Measurements from ENCODE around the gene STS.

The STS gene

GRCh38 chrX:7109838-7110793, 37.4 kb upstream of the STS start:
- H3K9ac ChIP-seq (ENCODE audit: low read depth, low read length): peak overlapping the region; percentile 77
- no peak overlapping the region for H2AFZ ChIP-seq (ENCODE audit: low read depth, low read length)
- peaks cover 74% of the 10 kb centered on the region for H3K4me1 ChIP-seq (ENCODE audit: insufficient read depth, low read length)
- peak overlapping the region in 1 of 2 experiments; percentile 37; a peak in 1 of 4 replicates for H3K4me3 ChIP-seq (ENCODE audit: low read depth in 1 of 2, low read length in 2 of 2)
- peak overlapping the region; percentile 56 for H3K4me2 ChIP-seq (ENCODE audit: insufficient read depth, low read length)
- H3K36me3 ChIP-seq (ENCODE audit: insufficient read depth, low read length): peaks cover 38% of the 10 kb centered on the region
- TF ChIP-seq CTCF (IDR thresholded peaks at IDR 0.05; ENCODE audit: borderline replicate concordance, extremely low read depth, low read length, poor library complexity, severe bottlenecking): no peak
- TF ChIP-seq EZH2 (IDR thresholded peaks at IDR 0.05; ENCODE audit: borderline replicate concordance, low read depth, low read length, severe bottlenecking): no peak
- peak; percentile 73 for ATAC-seq (ENCODE audit: insufficient read depth, low read depth)
- DNase-seq: peak; percentile 79
- peak overlapping the region; percentile 95 for H3K27ac ChIP-seq (ENCODE audit: low read length)
- no peaks in the 10 kb centered on the region for H3K27me3 ChIP-seq (ENCODE audit: insufficient read depth, low read length, poor library complexity)
- H4K20me1 ChIP-seq (ENCODE audit: insufficient read depth, low read length): no peaks in the 10 kb centered on the region
- H3K79me2 ChIP-seq (ENCODE audit: insufficient read depth, low read length): peaks cover 90% of the 10 kb centered on the region
- no peaks in the 10 kb centered on the region for H3K9me3 ChIP-seq (ENCODE audit: insufficient read depth, low read length, severe bottlenecking)

GRCh38 chrX:7110821-7111276, 36.7 kb upstream of the STS start:
- ATAC-seq (ENCODE audit: insufficient read depth, low read depth) (peak; percentile 72), DNase-seq (peak; percentile 82)
- no peak overlapping the region for H2AFZ ChIP-seq (ENCODE audit: low read depth, low read length)
- peak overlapping the region; percentile 50 for H3K4me2 ChIP-seq (ENCODE audit: insufficient read depth, low read length)
- no peaks in the 10 kb centered on the region for H3K9me3 ChIP-seq (ENCODE audit: insufficient read depth, low read length, severe bottlenecking)
- H3K36me3 ChIP-seq (ENCODE audit: insufficient read depth, low read length): peaks cover 32% of the 10 kb centered on the region
- no peaks in the 10 kb centered on the region for H3K27me3 ChIP-seq (ENCODE audit: insufficient read depth, low read length, poor library complexity)
- peak overlapping the region in 1 of 2 experiments; percentile 33; a peak in 2 of 4 replicates for H3K4me3 ChIP-seq (ENCODE audit: low read depth in 1 of 2, low read length in 2 of 2)
- H3K9ac ChIP-seq (ENCODE audit: low read depth, low read length): peak overlapping the region; percentile 77
- no peaks in the 10 kb centered on the region for H4K20me1 ChIP-seq (ENCODE audit: insufficient read depth, low read length)
- H3K4me1 ChIP-seq (ENCODE audit: insufficient read depth, low read length): peaks cover 81% of the 10 kb centered on the region
- peak overlapping the region; percentile 95 for H3K27ac ChIP-seq (ENCODE audit: low read length)
- H3K79me2 ChIP-seq (ENCODE audit: insufficient read depth, low read length): peaks cover 91% of the 10 kb centered on the region
- TF ChIP-seq EZH2 (IDR thresholded peaks at IDR 0.05; ENCODE audit: borderline replicate concordance, low read depth, low read length, severe bottlenecking) (no peak), CTCF (IDR thresholded peaks at IDR 0.05; ENCODE audit: borderline replicate concordance, extremely low read depth, low read length, poor library complexity, severe bottlenecking) (no peak)

- H3K4me1 ChIP-seq (ENCODE audit: insufficient read depth, low read length): peaks cover 88% of the 10 kb centered on the region
- H3K4me3 ChIP-seq (ENCODE audit: low read depth in 1 of 2, low read length in 2 of 2): peak overlapping the region in 1 of 2 experiments; percentile 28; a peak in 2 of 4 replicates
- peak overlapping the region; percentile 77 for H3K9ac ChIP-seq (ENCODE audit: low read depth, low read length)
Observed at GRCh38 chrX:7111518-7111917, 36.0 kb upstream of the STS start.

More at GRCh38 chrX:7111518-7111917, 36.0 kb upstream of the STS start:
- Histone ChIP-seq H3K9me3 (ENCODE audit: insufficient read depth, low read length, severe bottlenecking) (no peaks in the 10 kb centered on the region), H2AFZ (ENCODE audit: low read depth, low read length) (no peak overlapping the region), H4K20me1 (ENCODE audit: insufficient read depth, low read length) (no peaks in the 10 kb centered on the region), H3K4me2 (ENCODE audit: insufficient read depth, low read length) (peak overlapping the region; percentile 50), H3K27ac (ENCODE audit: low read length) (peak overlapping the region; percentile 95), H3K27me3 (ENCODE audit: insufficient read depth, low read length, poor library complexity) (no peaks in the 10 kb centered on the region), H3K36me3 (ENCODE audit: insufficient read depth, low read length) (peaks cover 32% of the 10 kb centered on the region), H3K79me2 (ENCODE audit: insufficient read depth, low read length) (peaks cover 92% of the 10 kb centered on the region)
- no peak for DNase-seq
- no peak for ATAC-seq (ENCODE audit: insufficient read depth, low read depth)
- TF ChIP-seq CTCF (IDR thresholded peaks at IDR 0.05; ENCODE audit: borderline replicate concordance, extremely low read depth, low read length, poor library complexity, severe bottlenecking): no peak
- no peak for TF ChIP-seq EZH2 (IDR thresholded peaks at IDR 0.05; ENCODE audit: borderline replicate concordance, low read depth, low read length, severe bottlenecking)

All from DND-41 (cell line).